A673 (cell line): ENCODE data around the gene SMCO2. TPM values are rescaled to one million over a fixed set of nuclear protein-coding genes. Genes with fewer than 3 reads are reported as not detected.

Experiments used
- BruUV-seq: library from RNA; stranded (reverse); fragments of 400-500 nt; replicated peaks from 2 replicates; lab custom pipeline; 2021; lab: Mats Ljungman, UMichigan
- CTCF ChIA-PET: fragments of 300-600 bp; sonication (Branson Sonifier 250); formaldehyde crosslinking; loops from one replicate; lab custom pipeline; 2022; ENCODE audit warnings: antibody characterized with exemption; lab: Charles Lee
- POLR2A ChIA-PET: fragments of 300-600 bp; sonication (Branson Sonifier 250); formaldehyde crosslinking; loops from one replicate; lab custom pipeline; 2022; ENCODE audit warnings: antibody characterized with exemption; ENCODE audit not compliant: low non-redundant PET; lab: Charles Lee
- DNase-seq: peaks from one replicate; pipeline ENCODE4 v3.0.0-alpha.2; 2015; ENCODE audit warnings: low spot score
- H3K27ac ChIP-seq: fragments of 200-600 bp; sonication (generic); 2 replicates; pipeline ENCODE4 v1.5.1; 2016; ENCODE audit warnings: mixed run types, low read depth, mild to moderate bottlenecking, mixed read lengths, antibody characterized with exemption, low read length; ENCODE audit not compliant: poor library complexity, severe bottlenecking
- H3K27me3 ChIP-seq: fragments of 200-600 bp; sonication (generic); replicated peaks from 2 replicates; pipeline ENCODE4 v1.6.1; 2017; ENCODE audit warnings: mixed run types, low read depth, mild to moderate bottlenecking, mixed read lengths, antibody characterized with exemption, low read length; ENCODE audit not compliant: insufficient read depth, poor library complexity
- H3K36me3 ChIP-seq: fragments of 200-600 bp; sonication (generic); 2 replicates; pipeline ENCODE4 v1.6.1; 2016; ENCODE audit warnings: mixed run types, mild to moderate bottlenecking, mixed read lengths, antibody characterized with exemption, low read length; ENCODE audit not compliant: insufficient read depth, poor library complexity, severe bottlenecking
- H3K4me1 ChIP-seq: fragments of 200-600 bp; sonication (generic); 2 replicates; pipeline ENCODE4 v1.6.1; 2017; ENCODE audit warnings: mixed run types, mild to moderate bottlenecking, mixed read lengths, antibody characterized with exemption, low read length; ENCODE audit not compliant: insufficient read depth, poor library complexity, severe bottlenecking
- H3K4me3 ChIP-seq: fragments of 200-600 bp; sonication (generic); 2 replicates; pipeline ENCODE4 v1.5.1; 2016; ENCODE audit warnings: low read depth, mixed run types, mild to moderate bottlenecking, mixed read lengths, low read length; ENCODE audit not compliant: poor library complexity, severe bottlenecking
- H3K9me3 ChIP-seq: fragments of 200-600 bp; sonication (generic); 2 replicates; pipeline ENCODE4 v1.6.1; 2016; ENCODE audit warnings: mixed run types, low read depth, mild to moderate bottlenecking, mixed read lengths, antibody characterized with exemption, low read length; ENCODE audit not compliant: poor library complexity, severe bottlenecking
- CTCF ChIP-seq: fragments of 300-800, 200-600 bp; sonication (generic); conservative IDR thresholded peaks from 2 replicates; pipeline ENCODE4 v1.5.1; 2017; ENCODE audit warnings: low read depth, mild to moderate bottlenecking, antibody characterized with exemption, low read length, moderate library complexity, mixed read lengths
- EZH2 ChIP-seq: fragments of 200-600 bp; sonication (generic); IDR thresholded peaks from 2 replicates; pipeline ENCODE4 v1.6.1; 2017; ENCODE audit warnings: borderline replicate concordance, low read depth, mild to moderate bottlenecking, mixed read lengths, antibody characterized with exemption, low read length; ENCODE audit not compliant: poor library complexity, severe bottlenecking
- intact Hi-C: fragments of 100-400 bp; cut with micrococcal nuclease; formaldehyde crosslinking; loops from one replicate; pipeline ENCODE4 v1.10.0; 2022; ENCODE audit not compliant: unreplicated experiment
- total RNA-seq: library from RNA; stranded (reverse); gene quantifications from 2 replicates; pipeline ENCODE4 v1.2.3, GENCODE V29; 2021

The SMCO2 gene
- total RNA-seq, 1 experiment from 2014 or later, result not detected

- Histone ChIP-seq H3K4me3 (no peak overlapping the region), H3K36me3 (no peaks in the 10 kb centered on the region), H3K27me3 (peaks cover 5% of the 10 kb centered on the region), H3K4me1 (no peaks in the 10 kb centered on the region), H3K9me3 (no peaks in the 10 kb centered on the region), H3K27ac (no peak overlapping the region)
- CTCF ChIA-PET, result no interaction called here
- intact Hi-C loops, result no loop called here
- TF ChIP-seq EZH2, result no peak
- TF ChIP-seq CTCF, result no peak
- POLR2A ChIA-PET, result no interaction called here
- DNase-seq, result no peak
- no TSS peak for BruUV-seq
These were observed 58.0 kb downstream of the SMCO2 start for GRCh38 chr12:27504507-27504906.

- TF ChIP-seq CTCF, result no peak
- TF ChIP-seq EZH2, result no peak
- no peak for DNase-seq
- no peaks in the 10 kb centered on the region for H3K9me3 ChIP-seq
- no peak overlapping the region for H3K4me3 ChIP-seq
- peaks cover 5% of the 10 kb centered on the region for H3K27me3 ChIP-seq
- H3K4me1 ChIP-seq, result no peaks in the 10 kb centered on the region
- CTCF ChIA-PET, result no interaction called here
- intact Hi-C loops, result no loop called here
- POLR2A ChIA-PET, result no interaction called here
- BruUV-seq, result no TSS peak
- no peaks in the 10 kb centered on the region for H3K36me3 ChIP-seq
- H3K27ac ChIP-seq, result no peak overlapping the region
These were observed 58.6 kb downstream of the SMCO2 start for GRCh38 chr12:27505109-27505508.

- Histone ChIP-seq H3K27ac (no peak overlapping the region), H3K36me3 (no peaks in the 10 kb centered on the region), H3K9me3 (no peaks in the 10 kb centered on the region), H3K4me3 (no peak overlapping the region), H3K4me1 (no peaks in the 10 kb centered on the region), H3K27me3 (peaks cover 5% of the 10 kb centered on the region)
- TF ChIP-seq CTCF (no peak), EZH2 (no peak)
- intact Hi-C loops, result no loop called here
- POLR2A ChIA-PET, result no interaction called here
- CTCF ChIA-PET, result no interaction called here
- DNase-seq, result no peak
- BruUV-seq, result no TSS peak
These were observed 59.2 kb downstream of the SMCO2 start for GRCh38 chr12:27505761-27506160.
